ENCODE data around the gene MYRIP. TPM values are rescaled to one million over a fixed set of nuclear protein-coding genes. Genes with fewer than 3 reads are reported as not detected.

MYRIP gene
- total and polyA plus RNA-seq, 10 of the 15 experiments (the other 5 are each of a cell fraction or from before 2014, with no cell fraction given), result 0.03 to 0.08 (median 0.04) TPM; not detected in 6

GRCh38 chr3:40201770-40202169, 392.4 kb downstream of the MYRIP start (continued):
- TF ChIP-seq PAX8 (IDR thresholded peaks at IDR 0.05) (no peak), SPI1 (IDR thresholded peaks at IDR 0.05; ENCODE audit: borderline replicate concordance, insufficient read depth, low read depth, low read length) (no peak), NFXL1 (IDR thresholded peaks at IDR 0.05; ENCODE audit: borderline replicate concordance) (no peak), GABPA (IDR thresholded peaks at IDR 0.05; ENCODE audit: low read depth) (no peak), ETV6 (conservative IDR thresholded peaks at IDR 0.05 in 1 of 2, IDR thresholded peaks at IDR 0.05 in 1 of 2; ENCODE audit: borderline replicate concordance in 1 of 2, low read depth in 1 of 2) (no peak)

- no peaks in the 10 kb centered on the region for H3K9me3 ChIP-seq (replicated peaks; ENCODE audit: control insufficient read depth, insufficient read depth, low read length)
- H3K27ac ChIP-seq (ENCODE audit: control insufficient read depth, insufficient read depth), result no peak overlapping the region
- no peak overlapping the region for H3K4me3 ChIP-seq
- no peak for ATAC-seq
- no peak overlapping the region for H3K9ac ChIP-seq (ENCODE audit: control insufficient read depth, insufficient read depth, low read length)
- no peaks in the 10 kb centered on the region for H3K79me2 ChIP-seq (ENCODE audit: control insufficient read depth, insufficient read depth, low read length)
- ChIA-PET POLR2A (no interaction called here), RAD21 (ENCODE audit: unreplicated experiment) (no interaction called here), CTCF (no interaction called here), SMC1A (ENCODE audit: uncharacterized antibody, unreplicated experiment) (no interaction called here)
- in situ Hi-C loops (cut with MboI) (no loop called here), intact Hi-C loops (cut with micrococcal nuclease; ENCODE audit: unreplicated experiment) (no loop called here)
- no peaks in the 10 kb centered on the region for H3K4me1 ChIP-seq (ENCODE audit: control insufficient read depth, insufficient read depth, low read length)
- BruUV-seq (replicated peaks), result no TSS peak
- no peak for DNase-seq (ENCODE audit: low read depth, low spot score)
- FAIRE-seq, result no peak
- H3K4me2 ChIP-seq (ENCODE audit: control insufficient read depth, insufficient read depth), result no peak overlapping the region
- no peaks in the 10 kb centered on the region for H3K36me3 ChIP-seq (ENCODE audit: control insufficient read depth in 2 of 2, insufficient read depth in 2 of 2, low read length in 1 of 2)
- no peaks in the 10 kb centered on the region for H4K20me1 ChIP-seq (ENCODE audit: control insufficient read depth, insufficient read depth)
- H2AFZ ChIP-seq (ENCODE audit: control insufficient read depth, low read depth, low read length), result no peak overlapping the region
- 15% methylated on average over 2 of the region's 2 CpGs for WGBS (ENCODE audit: insufficient coverage, insufficient replicate concordance, low lambda C conversion rate, missing lambda C conversion rate)
- no peaks in the 10 kb centered on the region for H3K27me3 ChIP-seq (replicated peaks in 1 of 2; ENCODE audit: control insufficient read depth in 2 of 2, insufficient read depth in 2 of 2, low read length in 1 of 2)
- TF ChIP-seq TCF12 (IDR thresholded peaks at IDR 0.05; ENCODE audit: low read depth, low read length) (no peak), DPF2 (IDR thresholded peaks at IDR 0.05) (no peak), ATF3 (IDR thresholded peaks at IDR 0.05; ENCODE audit: borderline replicate concordance, extremely low read depth, low read depth, low read length) (no peak), WRNIP1 (IDR thresholded peaks at IDR 0.05; ENCODE audit: borderline replicate concordance, low read depth, low read length) (no peak), ZNF217 (IDR thresholded peaks at IDR 0.05) (no peak), ZNF687 (IDR thresholded peaks at IDR 0.05) (no peak), RELA (IDR thresholded peaks at IDR 0.05; ENCODE audit: borderline replicate concordance, partially characterized antibody) (no peak), KDM1A (IDR thresholded peaks at IDR 0.05; ENCODE audit: borderline replicate concordance) (no peak), BRCA1 (IDR thresholded peaks at IDR 0.05; ENCODE audit: low read depth, low read length) (no peak), SIX5 (IDR thresholded peaks at IDR 0.05; ENCODE audit: low read depth, low read length, severe bottlenecking) (no peak), NFYA (IDR thresholded peaks at IDR 0.05; ENCODE audit: borderline replicate concordance, low read depth, low read length) (no peak), ZNF622 (IDR thresholded peaks at IDR 0.05) (no peak), SMARCA5 (IDR thresholded peaks at IDR 0.05) (no peak), PBX3 (IDR thresholded peaks at IDR 0.05; ENCODE audit: insufficient replicate concordance, low read depth, low read length) (no peak), POLR2A (IDR thresholded peaks at IDR 0.05; ENCODE audit: low read depth, low read length) (no peak), RBBP5 (conservative IDR thresholded peaks at IDR 0.05) (no peak)
Observed at GRCh38 chr3:40206522-40206921, 397.1 kb downstream of the MYRIP start.

All from GM12878 (cell line).